DND-41 (cell line): ENCODE data around the gene TCHH.

Source experiments
- ATAC-seq: fragments of 200-7000 bp; cut with Tn5 transposase; 3 replicates; pipeline ENCODE4 v1.9.1; 2021; ENCODE audit warnings: low read depth; ENCODE audit not compliant: insufficient read depth
- DNase-seq: peaks from one replicate; pipeline ENCODE4 v3.0.0-alpha.2; 2020
- H2AFZ ChIP-seq: 2 replicates; pipeline ENCODE4 v1.6.0; 2012; ENCODE audit warnings: low read depth, low read length
- H3K27ac ChIP-seq: 2 replicates; pipeline ENCODE4 v1.5.1; 2012; ENCODE audit warnings: low read length, inconsistent platforms
- H3K27me3 ChIP-seq: fragments of 200-600 bp; sonication (generic); 2 replicates; pipeline ENCODE4 v1.6.0; 2012; ENCODE audit warnings: low read length, mild to moderate bottlenecking, inconsistent platforms; ENCODE audit not compliant: insufficient read depth, poor library complexity
- H3K36me3 ChIP-seq: 2 replicates; pipeline ENCODE4 v1.5.1; 2012; ENCODE audit warnings: low read length, inconsistent platforms; ENCODE audit not compliant: insufficient read depth
- H3K4me1 ChIP-seq: 2 replicates; pipeline ENCODE4 v1.5.1; 2012; ENCODE audit warnings: mild to moderate bottlenecking, low read length; ENCODE audit not compliant: insufficient read depth
- H3K4me2 ChIP-seq: 2 replicates; pipeline ENCODE4 v1.6.0; 2012; ENCODE audit warnings: mild to moderate bottlenecking, moderate library complexity, low read length, inconsistent platforms; ENCODE audit not compliant: insufficient read depth
- H3K4me3 ChIP-seq, 2 experiments: fragments of 200-600 bp in 1 of 2; shearing (Covaris generic) in 1 of 2; 2 replicates each; pipeline ENCODE4 v1.5.1; 2012 to 2016; ENCODE audit warnings: inconsistent platforms in 2 of 2, low read length in 2 of 2, mild to moderate bottlenecking in 2 of 2, low read depth in 1 of 2, moderate library complexity in 1 of 2
- H3K79me2 ChIP-seq: 2 replicates; pipeline ENCODE4 v1.6.0; 2012; ENCODE audit warnings: low read length, inconsistent platforms; ENCODE audit not compliant: insufficient read depth
- H3K9ac ChIP-seq: 2 replicates; pipeline ENCODE4 v1.6.0; 2012; ENCODE audit warnings: low read depth, mild to moderate bottlenecking, inconsistent platforms, low read length, moderate library complexity
- H3K9me3 ChIP-seq: 2 replicates; pipeline ENCODE4 v1.5.1; 2012; ENCODE audit warnings: low read length, moderate library complexity, mild to moderate bottlenecking, inconsistent platforms; ENCODE audit not compliant: insufficient read depth, severe bottlenecking
- H4K20me1 ChIP-seq: 2 replicates; pipeline ENCODE4 v1.6.0; 2012; ENCODE audit warnings: low read length; ENCODE audit not compliant: insufficient read depth
- EZH2 ChIP-seq: IDR thresholded peaks from 3 replicates; pipeline ENCODE4 v1.6.1; 2012; ENCODE audit warnings: borderline replicate concordance, low read depth, mild to moderate bottlenecking, moderate library complexity, low read length, inconsistent platforms; ENCODE audit not compliant: severe bottlenecking
- TF ChIP-seq, protein P1 (sequence below): IDR thresholded peaks from 2 replicates; pipeline ENCODE4 v1.5.1; 2012; ENCODE audit warnings: borderline replicate concordance, low read length, moderate library complexity, mild to moderate bottlenecking; ENCODE audit not compliant: poor library complexity, severe bottlenecking; ENCODE audit errors: extremely low read depth

TCHH gene

DNA sequence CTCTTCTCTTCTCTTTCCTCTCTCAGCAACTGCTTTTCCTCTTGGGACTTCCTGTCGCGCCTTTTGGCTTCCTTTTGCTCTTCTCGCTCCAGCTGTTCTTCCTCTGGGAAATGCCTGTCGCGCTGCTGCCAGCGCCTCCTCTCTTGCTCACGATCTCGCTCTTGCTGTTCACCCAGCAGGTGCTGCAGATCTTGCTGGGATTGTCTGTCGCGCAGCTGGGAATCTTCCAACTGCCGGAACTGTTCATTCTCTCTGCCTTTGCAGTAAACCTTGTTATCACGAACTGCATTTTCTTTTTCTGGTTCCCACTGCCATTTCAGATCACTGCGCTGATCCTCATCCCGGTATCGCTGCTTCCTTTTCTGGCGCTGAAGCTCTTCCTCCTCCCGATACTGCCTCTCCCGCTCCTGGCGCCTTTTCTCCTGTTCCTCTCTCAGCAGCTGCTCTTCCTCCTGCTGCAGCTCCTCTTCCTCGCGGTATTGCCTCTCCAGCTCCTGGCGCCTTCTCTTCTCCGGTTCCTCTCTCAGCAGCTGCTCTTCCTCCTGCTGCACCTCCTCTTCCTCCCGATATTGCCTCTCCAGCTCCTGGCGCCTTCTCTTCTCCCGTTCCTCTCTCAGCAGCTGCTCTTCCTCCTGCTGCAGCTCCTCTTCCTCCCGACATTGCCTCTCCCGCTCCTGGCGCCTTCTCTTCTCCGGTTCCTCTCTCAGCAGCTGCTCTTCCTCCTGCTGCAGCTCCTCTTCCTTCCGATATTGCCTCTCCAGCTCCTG is 5.8 kb downstream of the TCHH start:
- H3K9me3 ChIP-seq: peaks cover 13% of the 10 kb centered on the region
- no peak overlapping the region for H3K27ac ChIP-seq
- H3K4me2 ChIP-seq: no peak overlapping the region
- DNase-seq (no peak), ATAC-seq (no peak)
- no peak overlapping the region for H3K4me3 ChIP-seq
- TF ChIP-seq, protein P1, sequence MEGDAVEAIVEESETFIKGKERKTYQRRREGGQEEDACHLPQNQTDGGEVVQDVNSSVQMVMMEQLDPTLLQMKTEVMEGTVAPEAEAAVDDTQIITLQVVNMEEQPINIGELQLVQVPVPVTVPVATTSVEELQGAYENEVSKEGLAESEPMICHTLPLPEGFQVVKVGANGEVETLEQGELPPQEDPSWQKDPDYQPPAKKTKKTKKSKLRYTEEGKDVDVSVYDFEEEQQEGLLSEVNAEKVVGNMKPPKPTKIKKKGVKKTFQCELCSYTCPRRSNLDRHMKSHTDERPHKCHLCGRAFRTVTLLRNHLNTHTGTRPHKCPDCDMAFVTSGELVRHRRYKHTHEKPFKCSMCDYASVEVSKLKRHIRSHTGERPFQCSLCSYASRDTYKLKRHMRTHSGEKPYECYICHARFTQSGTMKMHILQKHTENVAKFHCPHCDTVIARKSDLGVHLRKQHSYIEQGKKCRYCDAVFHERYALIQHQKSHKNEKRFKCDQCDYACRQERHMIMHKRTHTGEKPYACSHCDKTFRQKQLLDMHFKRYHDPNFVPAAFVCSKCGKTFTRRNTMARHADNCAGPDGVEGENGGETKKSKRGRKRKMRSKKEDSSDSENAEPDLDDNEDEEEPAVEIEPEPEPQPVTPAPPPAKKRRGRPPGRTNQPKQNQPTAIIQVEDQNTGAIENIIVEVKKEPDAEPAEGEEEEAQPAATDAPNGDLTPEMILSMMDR: no peak
- TF ChIP-seq EZH2: no peak
- H3K36me3 ChIP-seq: no peaks in the 10 kb centered on the region
- H4K20me1 ChIP-seq: no peaks in the 10 kb centered on the region
- H3K9ac ChIP-seq: no peak overlapping the region
- no peak overlapping the region for H2AFZ ChIP-seq
- peaks cover under 1% of the 10 kb centered on the region for H3K27me3 ChIP-seq
- no peaks in the 10 kb centered on the region for H3K79me2 ChIP-seq
- H3K4me1 ChIP-seq: no peaks in the 10 kb centered on the region

DNA sequence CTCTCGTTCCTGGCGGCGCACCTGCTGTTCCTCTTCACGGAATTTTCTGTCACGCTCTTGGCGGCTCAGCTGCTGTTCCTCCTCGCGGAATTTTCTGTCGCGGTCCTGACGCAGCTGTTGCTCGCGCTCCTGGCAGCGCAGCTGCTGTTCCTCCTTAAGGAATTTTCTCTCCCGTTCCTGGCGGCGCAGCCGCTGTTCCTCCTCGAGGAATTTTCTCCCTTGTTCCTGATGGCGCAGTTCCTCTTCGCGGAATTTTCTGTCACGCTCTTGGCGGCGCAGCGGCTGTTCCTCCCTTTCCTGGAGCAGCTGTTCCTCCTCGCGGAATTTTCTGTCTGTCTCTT is 6.4 kb downstream of the TCHH start:
- no peaks in the 10 kb centered on the region for H4K20me1 ChIP-seq
- ATAC-seq (no peak), DNase-seq (no peak)
- no peak overlapping the region for H3K4me3 ChIP-seq
- no peak overlapping the region for H2AFZ ChIP-seq
- H3K36me3 ChIP-seq: no peaks in the 10 kb centered on the region
- H3K27me3 ChIP-seq: no peaks in the 10 kb centered on the region
- no peak overlapping the region for H3K4me2 ChIP-seq
- no peak overlapping the region for H3K27ac ChIP-seq
- TF ChIP-seq EZH2: no peak
- H3K4me1 ChIP-seq: no peaks in the 10 kb centered on the region
- H3K79me2 ChIP-seq: no peaks in the 10 kb centered on the region
- peaks cover 13% of the 10 kb centered on the region for H3K9me3 ChIP-seq
- H3K9ac ChIP-seq: no peak overlapping the region

DNA sequence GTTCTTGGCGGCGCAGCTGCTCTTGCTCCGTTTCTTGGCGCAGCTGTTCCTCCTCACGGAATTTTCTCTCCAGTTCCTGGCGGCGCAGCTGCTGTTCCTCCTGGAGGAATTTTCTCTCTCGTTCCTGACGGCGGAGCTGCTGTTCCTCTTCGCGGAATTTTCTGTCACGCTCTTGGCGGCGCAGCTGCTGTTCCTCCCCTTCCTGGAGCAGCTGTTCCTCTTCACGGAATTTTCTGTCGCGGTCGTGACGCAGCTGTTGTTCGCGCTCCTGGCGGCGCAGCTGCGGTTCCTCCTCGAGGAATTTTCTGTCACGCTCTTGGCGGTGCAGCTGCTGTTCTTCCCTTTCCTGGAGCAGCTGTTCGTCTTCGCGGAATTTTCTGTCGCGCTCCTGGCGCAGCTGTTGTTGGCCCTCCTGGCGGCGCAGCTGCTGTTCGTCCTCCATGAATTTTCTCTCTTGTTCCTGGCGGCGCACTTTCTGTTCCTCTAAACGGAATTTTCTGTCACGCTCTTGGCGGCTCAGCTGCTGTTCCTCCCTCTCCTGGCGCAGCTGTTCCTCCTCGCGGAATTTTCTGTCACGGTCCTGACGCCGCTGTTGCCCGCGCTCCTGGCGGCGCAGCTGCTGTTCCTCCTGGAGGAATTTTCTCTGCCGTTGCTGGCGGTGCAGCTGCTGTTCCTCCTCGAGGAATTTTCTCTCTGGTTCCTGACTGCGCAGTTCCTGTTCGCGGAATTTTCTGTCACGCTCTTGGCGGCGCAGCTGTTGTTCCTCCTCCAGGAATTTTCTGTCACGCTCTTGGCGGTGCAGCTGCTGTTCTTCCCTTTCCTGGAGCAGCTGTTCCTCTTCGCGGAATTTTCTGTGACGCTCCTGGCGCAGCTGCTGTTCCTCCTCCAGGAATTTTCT is 7.0 kb downstream of the TCHH start:
- H4K20me1 ChIP-seq: no peaks in the 10 kb centered on the region
- no peak overlapping the region for H3K4me3 ChIP-seq
- H3K36me3 ChIP-seq: no peaks in the 10 kb centered on the region
- no peak overlapping the region for H2AFZ ChIP-seq
- ATAC-seq: no peak
- peaks cover 13% of the 10 kb centered on the region for H3K9me3 ChIP-seq
- no peak overlapping the region for H3K9ac ChIP-seq
- TF ChIP-seq EZH2: no peak
- TF ChIP-seq, protein P1: no peak
- no peaks in the 10 kb centered on the region for H3K79me2 ChIP-seq
- no peaks in the 10 kb centered on the region for H3K27me3 ChIP-seq
- no peaks in the 10 kb centered on the region for H3K4me1 ChIP-seq
- no peak overlapping the region for H3K4me2 ChIP-seq
- no peak overlapping the region for H3K27ac ChIP-seq
- no peak for DNase-seq
